ENCODE results near the gene TNPO3. TPM values are rescaled to one million over a fixed set of nuclear protein-coding genes. Genes with fewer than 3 reads are reported as not detected.

TNPO3 gene
- total RNA-seq, 1 donor from 2014 or later = 57.2 TPM

DNA sequence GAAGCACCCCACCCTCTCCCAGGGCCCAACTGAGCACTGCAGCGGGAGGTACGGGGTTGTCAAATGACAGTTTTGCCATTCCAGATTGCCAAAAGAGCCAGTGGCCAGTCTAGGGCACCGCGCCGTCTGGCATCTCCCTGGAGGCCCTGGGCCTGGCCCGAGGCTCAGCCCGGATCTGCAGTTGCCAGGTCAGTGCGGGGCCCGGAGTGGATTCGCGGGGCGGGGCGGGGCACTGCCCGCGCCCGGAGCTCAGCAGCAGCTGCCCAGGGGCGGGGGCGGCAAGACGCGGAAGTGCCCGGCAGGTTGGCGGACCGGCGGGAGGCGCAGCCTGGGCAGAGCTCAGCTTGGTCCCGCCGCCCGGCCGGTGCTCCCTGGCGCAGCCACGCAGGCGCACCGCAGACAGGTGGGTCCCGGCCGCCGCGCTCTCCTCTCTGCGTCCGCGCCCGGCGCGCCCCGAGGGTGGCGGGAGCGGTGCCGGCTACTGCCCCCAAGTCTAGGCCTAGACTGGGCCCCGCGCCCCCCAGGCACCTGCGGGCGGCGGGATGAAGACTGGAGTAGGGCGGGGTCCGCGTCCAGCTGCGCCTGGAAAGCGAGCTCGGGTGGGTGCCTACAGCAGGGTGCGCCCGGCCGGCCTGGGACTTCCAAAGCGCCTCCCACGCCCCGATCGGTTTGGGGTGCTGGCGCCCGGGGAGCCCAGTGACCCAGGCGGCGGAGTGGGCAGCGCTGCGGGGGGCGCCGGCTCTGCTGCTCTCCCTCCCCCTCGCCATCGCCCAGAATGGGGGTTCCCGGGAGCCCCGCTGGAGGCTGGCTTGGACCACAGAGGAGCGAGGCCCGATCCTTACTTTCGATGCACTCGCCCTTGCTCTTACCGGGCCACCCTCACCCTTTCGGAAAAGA, 117.0 kb downstream of the TNPO3 start, which contains the start of gene IRF5:
Gene IRF5 (plus strand): TSS at position 281 of the 897 bp plus-strand sequence. CDS start 4,155 bp downstream, outside the sequence.
- peak; percentile 13 for DNase-seq

DNA sequence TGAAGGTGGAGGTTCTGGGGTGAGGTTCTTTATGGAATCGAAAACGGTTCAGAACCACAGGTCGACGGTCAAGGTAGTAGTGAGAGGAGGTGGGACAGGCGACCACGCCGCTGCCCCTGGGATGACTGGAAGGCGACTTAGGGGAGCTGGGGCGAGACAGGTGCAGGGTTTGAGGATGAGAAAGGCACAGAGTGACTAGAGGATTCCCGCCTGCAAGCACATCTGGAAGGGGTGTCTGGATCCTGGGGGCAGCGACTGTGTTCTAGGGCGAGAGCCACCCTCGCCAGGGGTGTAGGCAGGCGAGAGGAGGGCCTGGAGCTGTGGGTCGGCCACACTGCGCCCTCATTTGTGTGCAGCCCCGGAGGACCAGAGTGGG, 117.7 kb downstream of the TNPO3 start:
- no peak for DNase-seq

- DNase-seq = no peak
Measured at GRCh38 chr7:128936798-128937197, 118.1 kb downstream of the TNPO3 start.

DNA sequence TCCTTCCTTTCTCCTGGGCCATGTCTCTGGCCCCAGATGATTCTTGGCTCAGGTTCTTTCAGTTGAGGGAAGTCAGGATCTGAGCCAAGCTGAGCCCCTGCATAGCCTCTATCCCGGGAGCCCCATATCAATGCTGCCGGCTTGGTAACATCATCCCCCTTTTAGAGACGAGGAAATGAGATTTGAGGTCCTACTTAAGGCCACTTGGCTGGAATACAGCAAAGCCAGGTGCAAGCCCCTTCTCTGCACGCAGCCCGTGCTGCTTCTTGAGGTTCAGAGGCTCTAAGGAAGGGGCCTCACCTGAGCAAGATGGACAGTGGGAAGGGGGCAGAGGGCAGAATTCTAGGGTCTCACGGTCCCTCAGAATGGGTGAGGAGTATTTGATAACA, 119.6 kb downstream of the TNPO3 start:
- peak; percentile 7 for DNase-seq

GRCh38 chr7:128934361-128935341, 120.3 kb downstream of the TNPO3 start:
- no peak for DNase-seq

DNA sequence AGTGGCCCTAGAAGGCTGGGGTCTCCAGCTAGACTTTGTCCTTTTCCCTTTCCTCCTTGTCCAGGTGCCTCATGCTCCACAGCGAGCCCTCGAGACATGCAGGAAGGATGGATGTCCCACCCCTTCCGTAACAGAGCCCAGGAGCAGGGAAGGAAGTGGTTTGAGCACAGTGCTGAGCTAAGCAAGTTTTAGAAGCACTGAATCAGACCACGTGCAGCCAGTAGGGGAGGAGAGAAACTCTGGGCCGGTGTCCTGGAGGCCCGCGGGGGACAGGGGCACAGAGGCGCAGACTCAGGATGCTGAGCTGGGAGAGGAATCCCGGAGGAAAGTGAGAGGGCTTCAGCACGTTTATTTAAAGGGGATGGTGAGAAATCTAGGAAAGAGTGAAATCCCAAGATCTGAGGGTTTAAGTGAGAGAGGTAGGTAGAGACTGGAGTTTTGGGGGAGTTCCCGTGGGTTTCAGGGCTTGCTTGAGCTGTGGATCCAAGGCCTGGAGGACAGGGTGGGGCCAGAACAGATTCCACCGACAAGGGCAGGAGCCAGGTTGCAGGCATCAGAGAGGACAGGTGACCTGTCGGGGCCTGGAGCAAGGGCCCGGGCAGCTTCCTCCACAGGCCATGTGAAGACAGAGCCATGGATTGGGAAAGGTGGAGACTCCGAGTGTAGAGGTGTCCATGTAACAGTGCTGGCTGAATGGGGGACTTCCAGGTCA, 121.6 kb downstream of the TNPO3 start:
- no peak for DNase-seq

GRCh38 chr7:128932862-128933179, 122.1 kb downstream of the TNPO3 start:
- no peak for DNase-seq

- DNase-seq = no peak
Measured at GRCh38 chr7:128931965-128932861, 122.7 kb downstream of the TNPO3 start.

- DNase-seq = no peak
Measured at GRCh38 chr7:128931190-128931798, 123.6 kb downstream of the TNPO3 start.

- no peak for DNase-seq
Measured at GRCh38 chr7:128928882-128929788, 125.8 kb downstream of the TNPO3 start.

DNA sequence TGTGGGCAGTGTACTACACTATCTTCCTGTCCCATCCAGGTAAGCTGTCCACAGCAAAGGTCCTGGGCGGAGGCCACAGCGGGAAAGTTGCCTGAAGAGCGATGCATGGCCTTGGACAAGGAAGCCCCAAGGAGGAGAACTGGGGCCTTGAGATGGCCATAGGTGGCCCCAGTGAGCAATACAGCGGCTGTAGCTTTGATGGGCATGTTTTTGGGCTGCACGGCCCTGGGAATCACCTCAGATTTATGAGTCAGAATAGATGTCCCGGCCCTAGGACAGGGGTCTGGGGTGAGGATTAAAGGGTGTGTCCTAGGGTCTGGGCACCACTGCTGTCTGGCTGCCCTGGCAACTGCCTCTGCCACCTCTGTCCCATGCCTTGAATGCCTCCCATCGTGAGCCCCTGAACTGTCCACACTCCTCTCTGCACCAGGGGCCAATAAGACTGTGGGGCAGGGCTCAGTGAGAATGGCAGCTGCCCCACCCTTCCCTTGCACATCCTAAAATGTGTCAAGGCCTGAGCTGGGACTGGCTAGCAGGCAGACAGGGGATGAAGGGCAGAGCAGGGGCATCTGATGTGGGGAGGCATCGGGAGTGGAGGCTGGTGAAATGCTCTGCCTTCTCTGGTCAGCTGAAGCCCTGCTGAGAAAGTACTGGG, 126.6 kb downstream of the TNPO3 start:
- DNase-seq = no peak

GRCh38 chr7:128924707-128925588, 130.0 kb downstream of the TNPO3 start:
- no peak for DNase-seq

DNA sequence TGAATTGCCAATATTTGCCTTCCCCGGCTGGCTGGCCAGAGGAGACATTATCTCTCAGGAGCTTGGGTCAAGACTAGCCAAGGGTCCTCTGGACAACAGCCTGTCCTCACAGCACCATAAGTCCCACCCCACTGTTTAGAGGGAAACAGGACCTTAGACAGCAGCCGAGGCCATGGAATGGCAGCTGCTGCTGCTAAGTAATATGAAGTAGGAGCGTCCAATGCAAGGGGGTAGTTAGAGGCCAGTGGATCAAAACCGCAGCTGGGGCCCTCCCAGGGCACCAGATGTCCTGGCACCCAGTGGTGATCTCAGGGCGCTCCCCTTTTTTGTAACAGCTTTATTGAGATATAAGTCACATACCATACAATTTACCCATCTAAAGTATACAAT, 131.5 kb downstream of the TNPO3 start:
- DNase-seq = no peak

DNA sequence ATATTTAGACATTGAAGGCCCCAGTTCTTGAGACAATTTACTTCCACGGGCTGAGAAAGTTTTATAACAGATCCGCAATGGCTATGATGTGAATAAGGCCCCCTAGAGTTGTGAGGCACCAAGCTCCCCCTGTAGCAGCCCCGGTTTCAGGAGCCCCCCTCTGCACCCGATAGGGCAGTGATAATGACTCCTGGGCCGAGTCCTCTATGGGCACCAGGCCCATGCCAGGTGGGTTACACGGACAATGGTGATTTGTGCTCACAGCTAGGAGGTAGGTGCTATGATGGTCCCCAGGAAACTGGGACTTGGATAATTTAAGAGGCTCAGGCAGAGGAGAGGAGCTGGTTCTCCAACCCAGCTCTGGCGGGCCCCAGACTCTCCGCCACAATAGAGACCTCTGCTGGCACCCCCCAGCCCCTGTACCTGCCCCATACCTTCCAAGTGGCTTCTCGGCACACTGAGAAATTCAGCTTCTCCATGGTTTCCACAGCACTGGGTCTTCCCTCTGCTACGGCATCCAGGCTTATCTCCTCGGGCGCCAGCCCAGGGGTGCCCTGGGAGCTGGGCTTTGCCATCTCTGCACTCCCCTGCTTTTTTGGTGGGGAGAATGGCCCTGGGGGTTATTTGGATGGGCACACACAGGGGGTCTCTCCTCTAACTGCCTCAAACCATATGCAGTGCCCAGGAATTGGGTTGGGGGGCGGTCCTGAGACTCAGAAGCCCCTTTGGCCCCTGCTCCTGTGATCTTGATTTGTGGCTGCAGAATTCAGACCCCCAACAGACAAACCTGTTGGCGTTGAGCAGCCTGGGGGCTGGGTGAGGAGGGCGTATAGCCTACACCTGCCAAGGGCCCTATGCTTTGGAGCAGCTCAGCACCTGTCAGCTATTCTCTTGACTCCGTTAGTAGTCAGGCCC, 132.2 kb downstream of the TNPO3 start:
- no peak for DNase-seq

DNA sequence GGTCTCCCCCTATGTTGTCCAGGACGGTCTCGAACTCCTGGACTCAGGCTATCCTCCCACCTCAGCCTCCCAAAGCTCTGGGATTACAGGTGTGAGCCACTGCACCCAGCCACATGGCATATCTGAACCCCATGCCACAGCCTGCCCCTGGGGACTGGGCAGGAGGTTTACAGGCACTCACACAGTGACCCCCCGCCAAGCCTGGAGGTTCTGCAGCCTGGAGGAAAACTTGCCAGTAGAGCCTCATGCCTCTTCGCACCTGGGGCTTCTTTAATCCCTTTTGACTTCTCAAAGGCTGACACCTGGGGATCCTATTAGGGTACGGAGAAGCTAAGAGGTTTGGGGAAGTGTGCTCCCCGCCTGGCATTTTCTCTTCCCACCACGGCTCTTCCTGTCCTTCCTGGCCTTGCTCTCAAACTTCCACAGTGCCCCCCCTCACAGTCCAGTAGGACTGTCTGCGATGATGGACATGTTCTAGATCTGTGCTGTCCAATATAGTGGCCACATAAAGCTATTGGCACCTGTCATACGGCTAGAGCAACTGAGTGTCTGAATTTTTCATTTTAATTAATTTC, 133.0 kb downstream of the TNPO3 start:
- DNase-seq = no peak

DNA sequence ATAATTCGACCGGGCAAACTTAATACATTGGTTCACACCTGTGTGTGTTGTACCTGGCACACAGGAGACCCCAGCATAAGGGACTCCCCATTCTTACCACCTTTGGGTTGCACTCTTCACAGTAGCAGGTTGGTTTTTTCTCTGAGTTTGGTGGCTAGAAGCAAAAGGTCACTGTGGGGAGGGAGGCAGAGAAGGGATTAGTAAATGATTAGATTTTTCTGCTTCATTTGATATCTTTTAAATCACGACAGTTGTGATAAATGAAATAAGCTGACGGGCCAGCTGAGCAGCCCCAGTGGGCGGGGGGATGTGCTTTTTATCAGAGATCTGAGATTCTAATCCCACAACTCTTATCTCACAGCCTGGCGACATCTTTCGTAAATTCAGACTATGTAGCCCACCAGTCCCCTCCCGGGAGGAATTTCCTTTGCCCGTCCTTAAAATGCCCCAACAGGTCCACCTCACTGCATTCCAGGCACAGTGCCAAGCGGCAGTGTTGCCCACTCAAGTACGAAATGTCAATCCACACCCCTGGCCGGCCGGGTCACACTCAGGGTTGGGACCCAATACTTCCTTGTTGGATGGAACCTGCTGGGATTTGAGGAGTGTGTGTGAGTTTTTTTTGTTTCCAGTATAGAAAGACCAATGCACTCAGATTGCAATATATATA, 133.9 kb downstream of the TNPO3 start:
- no peak for DNase-seq

All from dermis blood vessel endothelial cell (primary cell).